Panc1 (cell line): ENCODE results near the gene SH3PXD2A. TPM values are rescaled to one million over a fixed set of nuclear protein-coding genes. Genes with fewer than 3 reads are reported as not detected.

Experiments used
- ATAC-seq: fragments of 200-7000 bp; cut with Tn5 transposase; 2 replicates; pipeline ENCODE4 v1.9.1; 2020; ENCODE audit warnings: mild to moderate bottlenecking, moderate library complexity
- BruUV-seq: library from RNA; stranded (reverse); fragments of 400-500 nt; replicated peaks from 2 replicates; lab custom pipeline; 2021; lab: Mats Ljungman, UMichigan
- CTCF ChIA-PET: fragments of 300-600 bp; sonication (Branson Sonifier 250); formaldehyde crosslinking; loops from one replicate; lab custom pipeline; 2022; ENCODE audit warnings: antibody characterized with exemption; lab: Charles Lee
- POLR2A ChIA-PET: fragments of 300-600 bp; sonication (Branson Sonifier 250); formaldehyde crosslinking; loops from one replicate; lab custom pipeline; 2022; ENCODE audit warnings: antibody characterized with exemption; lab: Charles Lee
- DNase-seq: peaks from one replicate; pipeline ENCODE4 v3.0.0-alpha.2; 2010; ENCODE audit warnings: low read depth, low spot score
- H3K27ac ChIP-seq: 2 replicates; pipeline ENCODE4 v1.5.1; 2011; ENCODE audit warnings: mild to moderate bottlenecking, low read length, inconsistent platforms
- H3K27me3 ChIP-seq: fragments of 200-500 bp; sonication (Bioruptor generic); 2 replicates; pipeline ENCODE4 v1.6.0; 2014; ENCODE audit warnings: low read length, inconsistent platforms; ENCODE audit not compliant: control insufficient read depth, insufficient read depth
- H3K36me3 ChIP-seq: fragments of 200-500 bp; sonication (Bioruptor generic); 2 replicates; pipeline ENCODE4 v1.5.1; 2014; ENCODE audit warnings: inconsistent platforms, mild to moderate bottlenecking, low read length, moderate library complexity; ENCODE audit not compliant: control insufficient read depth, insufficient read depth
- H3K4me1 ChIP-seq: 2 replicates; pipeline ENCODE4 v1.5.1; 2011; ENCODE audit warnings: inconsistent platforms, mild to moderate bottlenecking, low read length, moderate library complexity; ENCODE audit not compliant: control insufficient read depth, insufficient read depth
- H3K4me3 ChIP-seq, 2 experiments: 2 replicates each; pipeline ENCODE4 v1.5.1; 2011 to 2012; ENCODE audit warnings: low read depth in 2 of 2, low read length in 2 of 2, mild to moderate bottlenecking in 2 of 2, inconsistent platforms in 1 of 2, moderate library complexity in 1 of 2
- H3K9me3 ChIP-seq: fragments of 200-500 bp; sonication (Bioruptor generic); 2 replicates; pipeline ENCODE4 v1.5.1; 2014; ENCODE audit warnings: low read depth, mild to moderate bottlenecking, inconsistent platforms, low read length, moderate library complexity; ENCODE audit not compliant: control insufficient read depth, insufficient read depth
- POLR2AphosphoS5 ChIP-seq: IDR thresholded peaks from 2 replicates; pipeline ENCODE4 v1.6.1; 2012; ENCODE audit warnings: mild to moderate bottlenecking, low read depth, low read length, moderate library complexity
- SIN3A ChIP-seq: IDR thresholded peaks from 2 replicates; pipeline ENCODE4 v1.6.1; 2012; ENCODE audit warnings: low read depth, mild to moderate bottlenecking, low read length, moderate library complexity, borderline replicate concordance; ENCODE audit not compliant: insufficient read depth
- TCF7L2 ChIP-seq: IDR thresholded peaks from 2 replicates; pipeline ENCODE4 v1.6.1; 2011; ENCODE audit warnings: mild to moderate bottlenecking, low read depth, low read length, inconsistent platforms
- in situ Hi-C: cut with HindIII; loops from 2 replicates; pipeline ENCODE4 v1.10.0; 2016; ENCODE audit warnings: low sequenced_read_pairs, low pct_unique_long_range_greater_than_20kb
- intact Hi-C: fragments of 100-400 bp; cut with micrococcal nuclease; formaldehyde crosslinking; loops from one replicate; pipeline ENCODE4 v1.10.0; 2022; ENCODE audit not compliant: unreplicated experiment
- total RNA-seq: library from RNA; stranded (reverse); gene quantifications from one replicate; pipeline ENCODE4 v1.2.1, GENCODE V29; 2021; ENCODE audit not compliant: unreplicated experiment
- TF ChIP-seq, protein P1 (sequence below): fragments of 450-650 bp; IDR thresholded peaks from 2 replicates; pipeline ENCODE4 v1.5.1; 2017; ENCODE audit warnings: mild to moderate bottlenecking
- TF ChIP-seq, protein P2 (sequence below), 2 experiments: IDR thresholded peaks; 2 replicates each; pipeline ENCODE4 v1.6.1; 2011 to 2012; ENCODE audit warnings: low read depth in 2 of 2, control low read depth in 1 of 2, low read length in 1 of 2, mild to moderate bottlenecking in 1 of 2, moderate library complexity in 1 of 2; ENCODE audit not compliant: insufficient read depth in 1 of 2

SH3PXD2A gene
- total RNA-seq, 1 experiment from 2014 or later: 5.7 TPM

DNA sequence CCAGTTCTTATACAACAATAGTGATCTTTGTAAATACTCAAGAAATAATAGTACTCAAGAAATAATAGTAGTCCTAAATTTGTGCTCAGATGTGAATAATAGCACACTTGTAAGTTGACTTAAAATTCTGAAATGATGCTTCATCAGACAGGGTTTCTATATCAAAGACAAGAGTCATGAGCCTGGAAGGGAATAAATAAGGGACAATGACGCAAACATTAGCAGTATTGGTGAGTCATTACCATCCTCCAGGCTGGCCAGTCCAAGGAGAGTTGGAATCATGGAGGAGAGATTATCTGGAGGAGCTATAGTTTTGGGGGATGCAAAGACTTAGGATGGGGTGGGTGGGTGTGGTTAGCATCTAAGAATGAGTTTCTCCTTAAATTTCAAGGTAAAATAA lies 6.1 kb upstream of the SH3PXD2A start:
- Histone ChIP-seq H3K36me3 (no peaks in the 10 kb centered on the region), H3K4me3 (no peak overlapping the region), H3K9me3 (peaks cover 16% of the 10 kb centered on the region; the same call in 1 of the 2 replicates), H3K27ac (no peak overlapping the region), H3K27me3 (no peaks in the 10 kb centered on the region), H3K4me1 (no peaks in the 10 kb centered on the region)
- ChIA-PET POLR2A (interaction anchor here (0.6 kb wide), 1 partner anchor 47 kb away, joined by 8 read pairs; no protein-coding TSS in a partner anchor), CTCF (interaction anchor here (1.2 kb wide), 1 partner anchor 149 kb away, joined by 5 read pairs; no protein-coding TSS in a partner anchor)
- no peak for TF ChIP-seq POLR2AphosphoS5
- no peak for TF ChIP-seq TCF7L2
- TF ChIP-seq, protein P1, sequence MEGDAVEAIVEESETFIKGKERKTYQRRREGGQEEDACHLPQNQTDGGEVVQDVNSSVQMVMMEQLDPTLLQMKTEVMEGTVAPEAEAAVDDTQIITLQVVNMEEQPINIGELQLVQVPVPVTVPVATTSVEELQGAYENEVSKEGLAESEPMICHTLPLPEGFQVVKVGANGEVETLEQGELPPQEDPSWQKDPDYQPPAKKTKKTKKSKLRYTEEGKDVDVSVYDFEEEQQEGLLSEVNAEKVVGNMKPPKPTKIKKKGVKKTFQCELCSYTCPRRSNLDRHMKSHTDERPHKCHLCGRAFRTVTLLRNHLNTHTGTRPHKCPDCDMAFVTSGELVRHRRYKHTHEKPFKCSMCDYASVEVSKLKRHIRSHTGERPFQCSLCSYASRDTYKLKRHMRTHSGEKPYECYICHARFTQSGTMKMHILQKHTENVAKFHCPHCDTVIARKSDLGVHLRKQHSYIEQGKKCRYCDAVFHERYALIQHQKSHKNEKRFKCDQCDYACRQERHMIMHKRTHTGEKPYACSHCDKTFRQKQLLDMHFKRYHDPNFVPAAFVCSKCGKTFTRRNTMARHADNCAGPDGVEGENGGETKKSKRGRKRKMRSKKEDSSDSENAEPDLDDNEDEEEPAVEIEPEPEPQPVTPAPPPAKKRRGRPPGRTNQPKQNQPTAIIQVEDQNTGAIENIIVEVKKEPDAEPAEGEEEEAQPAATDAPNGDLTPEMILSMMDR: no peak
- no peak for TF ChIP-seq SIN3A
- TF ChIP-seq, protein P2, sequence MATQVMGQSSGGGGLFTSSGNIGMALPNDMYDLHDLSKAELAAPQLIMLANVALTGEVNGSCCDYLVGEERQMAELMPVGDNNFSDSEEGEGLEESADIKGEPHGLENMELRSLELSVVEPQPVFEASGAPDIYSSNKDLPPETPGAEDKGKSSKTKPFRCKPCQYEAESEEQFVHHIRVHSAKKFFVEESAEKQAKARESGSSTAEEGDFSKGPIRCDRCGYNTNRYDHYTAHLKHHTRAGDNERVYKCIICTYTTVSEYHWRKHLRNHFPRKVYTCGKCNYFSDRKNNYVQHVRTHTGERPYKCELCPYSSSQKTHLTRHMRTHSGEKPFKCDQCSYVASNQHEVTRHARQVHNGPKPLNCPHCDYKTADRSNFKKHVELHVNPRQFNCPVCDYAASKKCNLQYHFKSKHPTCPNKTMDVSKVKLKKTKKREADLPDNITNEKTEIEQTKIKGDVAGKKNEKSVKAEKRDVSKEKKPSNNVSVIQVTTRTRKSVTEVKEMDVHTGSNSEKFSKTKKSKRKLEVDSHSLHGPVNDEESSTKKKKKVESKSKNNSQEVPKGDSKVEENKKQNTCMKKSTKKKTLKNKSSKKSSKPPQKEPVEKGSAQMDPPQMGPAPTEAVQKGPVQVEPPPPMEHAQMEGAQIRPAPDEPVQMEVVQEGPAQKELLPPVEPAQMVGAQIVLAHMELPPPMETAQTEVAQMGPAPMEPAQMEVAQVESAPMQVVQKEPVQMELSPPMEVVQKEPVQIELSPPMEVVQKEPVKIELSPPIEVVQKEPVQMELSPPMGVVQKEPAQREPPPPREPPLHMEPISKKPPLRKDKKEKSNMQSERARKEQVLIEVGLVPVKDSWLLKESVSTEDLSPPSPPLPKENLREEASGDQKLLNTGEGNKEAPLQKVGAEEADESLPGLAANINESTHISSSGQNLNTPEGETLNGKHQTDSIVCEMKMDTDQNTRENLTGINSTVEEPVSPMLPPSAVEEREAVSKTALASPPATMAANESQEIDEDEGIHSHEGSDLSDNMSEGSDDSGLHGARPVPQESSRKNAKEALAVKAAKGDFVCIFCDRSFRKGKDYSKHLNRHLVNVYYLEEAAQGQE (IDR thresholded peaks at IDR 0.05; ENCODE audit: insufficient read depth in 1 of 2, low read depth in 2 of 2, low read length in 1 of 2): no peak
- ATAC-seq: no peak
- in situ Hi-C loops (no loop called here), intact Hi-C loops (no loop called here)
- no peak for DNase-seq
- BruUV-seq: no TSS peak

DNA sequence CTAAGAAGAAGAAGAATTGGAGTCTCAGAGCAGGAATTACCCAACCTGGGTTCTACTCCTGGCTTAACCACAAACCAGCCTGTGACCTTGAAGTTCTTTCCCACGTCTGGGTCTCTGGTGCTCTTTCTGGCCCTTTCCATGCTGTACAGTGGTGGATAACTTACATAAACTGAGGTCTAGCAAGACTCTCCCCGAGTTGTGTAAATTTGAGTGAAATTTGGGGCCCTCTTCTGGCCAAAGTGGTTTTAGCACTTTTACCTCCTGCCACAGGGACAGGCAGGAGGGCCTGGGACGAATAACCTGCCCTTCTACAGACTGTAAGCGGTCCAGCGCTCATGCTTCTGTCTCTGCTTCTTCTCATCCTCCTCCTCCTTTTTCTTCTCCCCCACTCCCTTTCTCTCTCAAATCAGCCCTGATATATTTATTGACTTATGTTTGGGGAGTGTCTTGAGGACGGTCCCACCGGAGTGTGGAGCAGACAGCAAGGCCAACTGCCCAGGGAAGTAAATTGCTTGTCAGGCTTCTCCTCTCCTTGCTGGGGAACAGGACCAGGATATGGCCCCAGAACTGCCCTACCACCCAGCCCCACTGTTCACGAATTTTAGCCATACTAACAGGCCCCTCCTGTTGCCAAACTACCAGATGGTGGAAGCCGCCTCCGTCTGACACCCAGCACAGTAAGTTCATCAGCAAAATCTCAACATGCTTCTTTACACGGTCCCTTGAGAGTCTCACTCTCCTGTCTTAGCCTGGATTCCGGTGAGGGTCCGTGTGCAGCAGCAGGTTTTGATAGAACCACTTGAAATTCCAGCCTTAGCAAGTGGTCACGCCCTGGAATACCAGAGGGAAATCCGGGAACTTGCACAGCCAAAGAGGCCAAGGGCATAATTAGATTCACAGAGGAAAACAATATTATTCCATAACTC lies 4.0 kb upstream of the SH3PXD2A start:
- Histone ChIP-seq H3K4me3 (no peak overlapping the region), H3K27ac (no peak overlapping the region), H3K36me3 (no peaks in the 10 kb centered on the region), H3K9me3 (no peaks in the 10 kb centered on the region), H3K4me1 (peaks cover 2% of the 10 kb centered on the region), H3K27me3 (no peaks in the 10 kb centered on the region)
- in situ Hi-C loops (no loop called here), intact Hi-C loops (loop anchor here (1.0 to 10.0 kb wide), 2 partner anchors 95 to 146 kb away; no protein-coding TSS in a partner anchor)
- POLR2A ChIA-PET: no interaction called here
- TF ChIP-seq POLR2AphosphoS5: no peak
- TF ChIP-seq, protein P2 (IDR thresholded peaks at IDR 0.05; ENCODE audit: insufficient read depth in 1 of 2, low read depth in 2 of 2, low read length in 1 of 2): no peak
- no peak for TF ChIP-seq TCF7L2
- TF ChIP-seq SIN3A: no peak
- TF ChIP-seq, protein P1: peak; percentile 90
- DNase-seq (peak; percentile 57), ATAC-seq (peak; percentile 78)
- CTCF ChIA-PET: no interaction called here
- BruUV-seq: no TSS peak
